NT2/D1 (cell line): Measurements from ENCODE around the gene NRXN3.

Source experiments
- SUZ12 ChIP-seq: IDR thresholded peaks from 2 replicates; pipeline ENCODE4 v1.6.1; 2011; ENCODE audit not compliant: insufficient read length, insufficient read depth; ENCODE audit errors: extremely low read depth
- YY1 ChIP-seq: IDR thresholded peaks from 2 replicates; pipeline ENCODE4 v1.6.1; 2011; ENCODE audit not compliant: insufficient read length, insufficient read depth
- ZNF274 ChIP-seq: IDR thresholded peaks from 2 replicates; pipeline ENCODE4 v1.6.1; 2011; ENCODE audit warnings: mild to moderate bottlenecking, low read depth, low read length

GRCh38 chr14:79661752-79662151 lies 1491.6 kb downstream of the NRXN3 start:
- TF ChIP-seq ZNF274 (no peak), YY1 (no peak), SUZ12 (no peak)
